ENCODE results near the gene PLCB4.

Gene PLCB4

DNA sequence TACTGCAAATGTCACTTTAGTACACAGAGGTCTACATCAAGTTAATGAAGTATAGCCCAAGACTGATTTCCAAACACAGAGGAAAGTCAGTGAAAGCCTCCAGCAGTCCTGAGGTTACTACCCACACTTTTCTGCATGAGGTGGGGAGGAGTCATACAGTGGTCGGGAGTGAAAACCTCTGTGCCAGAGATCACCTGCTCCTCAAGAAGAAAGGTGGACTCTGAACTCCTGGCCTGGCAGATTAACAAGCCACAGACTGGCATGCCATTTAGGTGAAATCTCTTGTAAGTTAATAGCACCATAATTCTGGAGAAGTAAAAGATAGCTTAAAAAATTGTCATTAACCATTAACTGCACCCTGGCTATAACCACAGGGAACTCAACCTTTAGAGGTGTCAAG, 320.5 kb downstream of the PLCB4 start:
- TF ChIP-seq ZNF274 (IDR thresholded peaks at IDR 0.05; ENCODE audit: low read depth, low read length): no peak

DNA sequence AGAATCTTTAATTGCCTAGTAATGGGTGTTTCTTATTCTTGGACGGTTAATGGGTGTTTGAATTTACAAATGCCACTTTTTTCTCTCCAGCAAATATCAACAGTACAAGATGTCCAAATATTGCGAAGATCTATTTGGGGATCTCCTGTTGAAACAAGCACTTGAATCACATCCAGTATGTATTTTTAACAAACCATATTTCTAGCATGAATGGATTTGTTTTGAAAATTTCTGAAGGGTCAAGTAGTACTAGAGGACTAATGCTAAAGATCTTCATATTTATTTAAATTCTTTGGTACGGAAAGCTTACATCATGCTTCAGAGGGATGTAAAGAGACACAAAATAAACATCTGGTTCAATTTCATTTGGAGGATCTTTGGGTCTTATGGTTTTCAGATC, 321.6 kb downstream of the PLCB4 start:
- no peak overlapping the region for H3K4me3 ChIP-seq (ENCODE audit: low read length)
- no peak for TF ChIP-seq ZNF274 (IDR thresholded peaks at IDR 0.05; ENCODE audit: low read depth, low read length)

More for the DNA sequence above, 320.5 kb downstream of the PLCB4 start:
- no peak overlapping the region for H3K4me3 ChIP-seq (ENCODE audit: low read length)

- TF ChIP-seq ZNF274 (IDR thresholded peaks at IDR 0.05; ENCODE audit: low read depth, low read length): no peak
- H3K4me3 ChIP-seq (ENCODE audit: low read length): no peak overlapping the region
Observed at GRCh38 chr20:9392892-9393857, 324.3 kb downstream of the PLCB4 start.

GRCh38 chr20:9395971-9396370, 327.1 kb downstream of the PLCB4 start:
- no peak for TF ChIP-seq ZNF274 (IDR thresholded peaks at IDR 0.05; ENCODE audit: low read depth, low read length)
- H3K4me3 ChIP-seq (ENCODE audit: low read length): no peak overlapping the region

- no peak overlapping the region for H3K4me3 ChIP-seq (ENCODE audit: low read length)
- no peak for TF ChIP-seq ZNF274 (IDR thresholded peaks at IDR 0.05; ENCODE audit: low read depth, low read length)
Observed at GRCh38 chr20:9397928-9398327, 329.0 kb downstream of the PLCB4 start.

DNA sequence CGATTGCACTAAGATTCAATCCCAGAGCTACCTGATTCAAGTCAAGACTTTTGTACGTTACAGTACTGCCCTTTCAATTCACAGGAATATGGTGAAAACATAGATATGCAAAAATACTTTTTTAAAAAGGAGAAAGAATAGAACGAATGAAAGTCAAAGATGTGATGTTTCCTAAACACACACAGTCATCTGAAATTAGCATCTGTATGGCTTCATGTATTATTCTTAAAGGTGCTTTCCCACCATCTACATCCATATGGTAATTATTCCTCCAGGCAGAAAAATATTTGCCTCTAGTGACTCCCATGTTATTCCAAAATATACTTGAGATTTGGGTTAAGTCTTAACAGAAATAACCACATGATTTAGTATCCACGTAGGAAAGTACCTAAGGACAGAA, 330.0 kb downstream of the PLCB4 start:
- no peak for TF ChIP-seq ZNF274 (IDR thresholded peaks at IDR 0.05; ENCODE audit: low read depth, low read length)
- no peak overlapping the region for H3K4me3 ChIP-seq (ENCODE audit: low read length)

GRCh38 chr20:9399322-9399721, 330.4 kb downstream of the PLCB4 start:
- no peak overlapping the region for H3K4me3 ChIP-seq (ENCODE audit: low read length)
- no peak for TF ChIP-seq ZNF274 (IDR thresholded peaks at IDR 0.05; ENCODE audit: low read depth, low read length)

DNA sequence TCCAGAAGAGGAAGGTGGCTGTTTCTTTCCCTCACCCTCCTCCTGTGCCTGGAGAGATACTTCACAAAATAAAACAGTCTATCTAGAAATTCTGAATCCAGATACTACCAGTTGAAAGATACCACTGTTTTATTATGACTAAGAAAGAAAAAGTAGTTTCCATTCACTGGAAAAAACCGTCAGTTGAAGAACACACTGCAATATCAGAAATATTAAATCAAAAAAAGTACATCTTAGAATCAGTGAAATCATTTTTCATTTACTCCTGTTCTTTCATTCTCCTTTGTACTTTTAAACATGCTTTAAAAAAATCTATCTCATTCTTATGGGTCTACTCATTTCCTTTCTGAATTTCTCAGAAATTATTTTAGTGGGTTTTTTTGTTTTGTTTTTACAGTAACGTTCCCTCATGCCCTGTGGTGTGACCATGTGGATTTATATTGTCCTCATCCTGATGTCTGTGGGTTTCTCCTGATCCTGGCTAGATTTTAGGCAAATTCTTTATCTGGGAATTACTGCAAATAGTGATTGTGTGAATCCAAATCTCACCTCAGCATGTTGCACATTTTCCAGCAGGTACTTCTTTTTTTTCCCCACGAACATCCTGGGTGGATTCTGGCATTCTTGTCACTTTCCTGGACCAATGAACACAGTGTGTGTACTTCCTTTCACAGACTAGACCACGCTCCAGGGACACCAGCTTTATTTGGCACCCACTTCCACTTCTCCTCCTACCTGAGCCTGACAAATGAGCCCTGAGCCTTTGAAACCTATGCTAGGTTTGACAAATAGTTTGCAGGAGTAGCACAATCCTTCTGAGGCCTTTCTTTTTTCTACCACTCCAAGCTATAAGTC, 331.5 kb downstream of the PLCB4 start:
- H3K4me3 ChIP-seq (ENCODE audit: low read length): no peak overlapping the region
- no peak for TF ChIP-seq ZNF274 (IDR thresholded peaks at IDR 0.05; ENCODE audit: low read depth, low read length)

- TF ChIP-seq ZNF274 (IDR thresholded peaks at IDR 0.05; ENCODE audit: low read depth, low read length): no peak
- no peak overlapping the region for H3K4me3 ChIP-seq (ENCODE audit: low read length)
Observed at GRCh38 chr20:9401371-9401770, 332.5 kb downstream of the PLCB4 start.

DNA sequence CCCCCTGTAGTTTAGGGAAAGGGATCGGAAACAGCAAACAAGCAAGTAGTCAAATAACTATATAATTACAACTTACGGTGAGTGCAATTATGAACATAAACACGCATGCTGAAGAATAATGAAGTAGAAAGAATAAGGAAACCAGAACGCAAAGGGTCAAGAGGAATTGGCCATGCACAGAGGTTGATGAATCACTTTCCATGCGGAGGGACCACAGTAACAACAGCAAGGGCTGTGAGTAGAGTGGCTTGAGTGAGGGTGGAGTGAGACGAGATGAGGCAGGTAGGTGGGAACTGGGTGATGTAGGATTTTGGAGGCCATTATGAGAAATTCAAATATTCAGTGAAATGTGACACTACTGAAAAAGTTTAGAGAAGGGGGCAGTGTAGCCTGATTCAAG, 333.3 kb downstream of the PLCB4 start:
- H3K4me3 ChIP-seq (ENCODE audit: low read length): no peak overlapping the region
- TF ChIP-seq ZNF274 (IDR thresholded peaks at IDR 0.05; ENCODE audit: low read depth, low read length): no peak

GRCh38 chr20:9402546-9402945, 333.7 kb downstream of the PLCB4 start:
- no peak for TF ChIP-seq ZNF274 (IDR thresholded peaks at IDR 0.05; ENCODE audit: low read depth, low read length)

GRCh38 chr20:9403448-9403847, 334.6 kb downstream of the PLCB4 start:
- H3K4me3 ChIP-seq (ENCODE audit: low read length): no peak overlapping the region
- no peak for TF ChIP-seq ZNF274 (IDR thresholded peaks at IDR 0.05; ENCODE audit: low read depth, low read length)

More at GRCh38 chr20:9402546-9402945, 333.7 kb downstream of the PLCB4 start:
- H3K4me3 ChIP-seq (ENCODE audit: low read length): no peak overlapping the region

GRCh38 chr20:9407805-9408421, 339.0 kb downstream of the PLCB4 start:
- no peak for TF ChIP-seq ZNF274 (IDR thresholded peaks at IDR 0.05; ENCODE audit: low read depth, low read length)
- H3K4me3 ChIP-seq (ENCODE audit: low read length): no peak overlapping the region

Measured in GM08714 (cell line).